ENCODE data around the gene PBRM1.
A peak's percentile ranks its signal among the peaks of the same experiment; 100 is the strongest.
"Not testable (repeated sequence)": the region's sequence is repeated elsewhere in the genome, so short reads cannot be mapped to it uniquely, and the experiment has no call there.

The PBRM1 gene

DNA sequence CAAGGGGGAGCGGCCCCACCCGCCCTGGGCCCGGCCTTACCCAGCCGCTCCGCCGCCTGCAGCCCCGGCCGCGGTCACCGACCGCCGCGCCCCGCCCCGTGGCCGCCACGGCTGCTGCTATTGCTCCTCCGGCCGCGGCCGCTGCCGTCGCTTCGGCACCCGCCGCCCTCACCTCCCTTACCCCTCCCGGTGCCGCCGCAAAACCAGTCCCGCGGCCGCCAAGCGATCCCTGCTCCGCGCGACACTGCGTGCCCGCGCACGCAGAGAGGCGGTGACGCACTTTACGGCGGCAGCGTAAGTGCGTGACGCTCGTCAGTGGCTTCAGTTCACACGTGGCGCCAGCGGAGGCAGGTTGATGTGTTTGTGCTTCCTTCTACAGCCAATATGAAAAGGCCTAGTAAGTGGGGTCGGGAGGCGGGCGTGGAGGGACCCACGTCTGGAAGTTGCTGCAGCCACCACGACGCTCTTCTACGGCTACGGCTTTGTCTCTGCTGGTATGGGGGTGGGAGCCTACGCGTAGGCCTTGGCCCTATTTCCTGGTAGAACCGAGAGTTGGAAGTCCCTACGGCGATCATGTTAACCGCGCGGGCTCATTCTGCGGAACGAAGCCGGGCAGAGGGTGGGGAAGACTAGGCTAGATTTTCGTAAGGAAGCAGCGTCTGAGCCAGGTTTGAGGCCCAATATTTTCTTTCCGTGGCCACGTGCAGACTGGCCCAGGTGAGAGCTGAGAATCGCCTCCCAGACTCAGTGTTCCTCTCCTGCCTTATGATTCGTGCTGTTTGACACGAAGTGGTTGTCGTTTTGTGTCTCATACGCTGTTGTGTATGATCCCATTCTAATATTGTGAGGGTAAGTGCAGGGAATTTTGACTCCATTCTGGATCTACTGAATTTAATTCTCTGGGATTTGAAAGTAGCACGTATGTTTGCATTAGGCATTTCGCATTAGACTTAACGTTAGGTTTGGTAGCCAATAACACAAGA is at the start of gene PBRM1, which contains the start of gene GNL3:
Gene PBRM1, minus strand, starts transcription at position 205 of the 983 bp plus-strand sequence.
Gene GNL3, plus strand, starts transcription at position 324 of the 983 bp plus-strand sequence. Its CDS starts 61 bp downstream, at position 385.
- peak; percentile 50 to 95 (median 91) for DNase-seq

DNA sequence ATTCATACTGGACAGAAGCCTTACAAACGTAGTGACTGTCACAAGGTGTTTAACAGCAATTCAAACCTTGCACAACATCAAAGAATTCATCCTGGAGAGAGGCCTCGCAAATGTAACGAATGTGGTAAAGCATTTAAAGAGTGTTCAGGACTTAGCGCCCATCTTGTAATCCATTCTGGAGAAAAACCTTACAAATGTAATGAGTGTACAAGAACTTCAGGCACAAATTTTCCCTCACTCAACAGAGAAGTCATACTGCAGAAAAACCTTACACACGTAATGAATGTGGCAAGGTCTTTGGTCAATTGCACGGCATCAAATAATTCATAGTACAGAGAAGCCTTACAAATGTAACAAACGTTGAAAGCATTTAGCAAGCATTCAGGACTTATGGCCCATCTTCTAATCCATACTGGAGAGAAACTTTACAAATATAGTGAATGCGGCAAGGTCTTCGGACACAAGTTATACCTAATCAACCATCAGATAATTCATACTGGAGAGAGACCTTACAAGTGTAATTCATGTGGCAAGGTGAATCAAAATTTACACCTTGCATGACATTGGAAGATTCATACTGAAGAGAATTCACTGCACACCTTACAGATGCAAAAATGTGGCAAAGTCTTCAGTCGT is 47.7 kb upstream of the PBRM1 start:
- DNase-seq: no peak

- DNase-seq: no peak
Observed at GRCh38 chr3:52731590-52731989, 45.9 kb upstream of the PBRM1 start.

DNA sequence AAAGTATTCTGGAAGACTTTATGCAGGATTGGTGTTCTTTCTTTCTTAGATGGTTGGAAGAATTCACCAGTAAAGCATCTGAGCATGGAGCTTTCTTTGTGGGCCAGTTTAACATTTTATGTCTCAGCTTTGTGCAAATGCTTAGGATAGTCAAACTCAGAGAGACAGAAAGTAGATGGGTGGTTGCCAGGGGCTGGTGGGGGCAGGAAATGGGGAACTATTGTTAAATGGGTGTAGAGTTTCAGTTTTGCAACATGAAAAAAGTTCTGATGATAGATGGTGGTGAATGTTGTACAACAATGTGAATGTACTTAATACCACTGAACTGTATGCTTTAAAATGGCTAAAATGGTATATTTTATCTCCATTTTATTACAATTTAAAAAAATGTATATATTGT is 45.0 kb upstream of the PBRM1 start:
- DNase-seq: no peak

GRCh38 chr3:52728753-52729152 is 43.0 kb upstream of the PBRM1 start:
- not testable (repeated sequence) for DNase-seq

GRCh38 chr3:52724511-52724910 is 38.8 kb upstream of the PBRM1 start:
- no peak for DNase-seq

GRCh38 chr3:52723935-52724334 is 38.2 kb upstream of the PBRM1 start:
- no peak for DNase-seq

GRCh38 chr3:52722491-52722890 is 36.8 kb upstream of the PBRM1 start:
- no peak for DNase-seq

GRCh38 chr3:52721730-52722008 is 36.0 kb upstream of the PBRM1 start:
- no peak for DNase-seq

DNA sequence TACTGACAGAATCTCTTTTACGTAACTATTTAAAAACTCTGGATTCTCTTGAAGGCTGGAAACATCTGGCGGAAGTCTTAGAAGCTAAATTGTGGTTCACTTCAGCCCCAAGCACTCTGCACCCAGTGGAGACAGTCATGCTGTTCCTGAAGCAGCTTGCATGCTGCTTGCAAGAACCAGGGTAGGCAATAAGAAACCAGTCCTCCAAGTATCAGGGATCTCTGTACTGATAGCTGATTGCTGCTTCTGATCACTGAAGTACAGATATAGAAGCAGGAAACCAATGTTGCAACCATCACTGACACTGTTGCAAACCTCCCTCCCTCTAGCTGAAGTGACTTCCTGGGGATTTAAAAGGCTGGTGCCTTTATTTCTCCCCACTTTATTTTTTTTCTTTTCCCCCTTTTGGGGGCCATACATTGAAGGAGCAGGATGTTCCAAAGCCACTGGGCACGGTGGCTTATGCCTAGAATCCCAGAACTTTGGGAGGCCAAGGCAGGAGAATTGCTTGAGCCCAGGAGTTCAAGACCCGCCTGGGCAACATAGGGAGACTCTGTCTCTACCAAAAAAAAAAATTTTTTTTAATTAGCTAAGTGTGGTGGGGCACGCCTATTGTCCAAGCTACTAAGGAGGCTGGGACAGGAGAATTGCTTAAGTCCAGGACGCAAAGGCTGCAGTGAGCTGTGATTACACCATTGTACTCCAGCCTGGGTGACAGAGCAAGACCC is 35.5 kb upstream of the PBRM1 start:
- DNase-seq: peak in 6 of 58 donors; percentile 5 to 42 (median 27)

GRCh38 chr3:52719618-52720017 is 33.9 kb upstream of the PBRM1 start:
- no peak for DNase-seq

- DNase-seq: no peak
Observed at GRCh38 chr3:52715714-52716305, 30.1 kb upstream of the PBRM1 start.

DNA sequence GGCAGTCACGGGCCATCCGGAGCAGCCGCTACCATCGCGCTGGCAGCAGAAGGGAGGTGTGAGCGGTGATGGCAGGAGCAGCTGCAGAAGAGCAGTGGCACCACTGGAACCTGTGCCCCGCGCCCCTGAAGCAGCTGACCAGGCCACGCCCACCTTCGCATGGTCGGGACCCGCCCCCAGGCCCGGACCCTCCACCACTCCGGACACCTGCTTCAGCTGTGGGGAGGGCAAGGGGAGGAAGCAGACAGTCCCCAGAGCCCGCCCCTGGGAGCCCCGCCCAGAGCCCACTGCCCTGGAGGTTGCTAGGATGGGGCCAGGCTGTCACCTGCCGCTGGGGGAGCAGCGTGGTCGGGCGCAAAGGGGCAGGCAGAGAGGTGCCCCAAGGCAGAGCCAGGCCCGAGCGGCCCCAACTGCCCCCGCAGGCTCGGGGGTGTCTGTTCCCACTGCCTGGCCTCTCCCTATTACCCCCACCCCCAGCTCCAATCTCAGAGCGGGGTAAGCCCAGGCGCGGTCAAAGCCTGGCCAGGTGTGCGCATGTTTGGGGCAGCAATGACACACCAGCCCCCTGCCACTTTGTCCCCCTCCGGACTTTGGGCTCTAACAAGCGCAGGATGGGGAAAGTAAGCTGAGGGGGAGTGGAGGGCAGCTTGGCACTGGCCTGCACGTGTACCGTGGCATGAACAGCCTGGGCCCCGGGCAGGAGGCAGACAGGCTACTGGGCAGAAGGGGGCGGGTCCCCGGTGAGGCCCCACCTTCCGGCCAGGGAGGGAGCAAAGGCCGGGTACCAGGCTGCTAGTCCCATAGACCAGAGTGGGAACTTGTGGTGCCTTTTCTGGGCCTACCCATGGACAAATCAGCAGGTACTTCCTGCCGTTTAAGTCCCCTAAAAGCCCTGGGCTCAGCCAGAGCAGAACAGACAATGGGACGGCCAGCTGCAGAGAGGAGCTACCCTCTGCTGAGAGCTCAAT is 28.9 kb upstream of the PBRM1 start:
- DNase-seq: no peak

GRCh38 chr3:52712291-52713212 is 26.8 kb upstream of the PBRM1 start:
- no peak for DNase-seq

DNA sequence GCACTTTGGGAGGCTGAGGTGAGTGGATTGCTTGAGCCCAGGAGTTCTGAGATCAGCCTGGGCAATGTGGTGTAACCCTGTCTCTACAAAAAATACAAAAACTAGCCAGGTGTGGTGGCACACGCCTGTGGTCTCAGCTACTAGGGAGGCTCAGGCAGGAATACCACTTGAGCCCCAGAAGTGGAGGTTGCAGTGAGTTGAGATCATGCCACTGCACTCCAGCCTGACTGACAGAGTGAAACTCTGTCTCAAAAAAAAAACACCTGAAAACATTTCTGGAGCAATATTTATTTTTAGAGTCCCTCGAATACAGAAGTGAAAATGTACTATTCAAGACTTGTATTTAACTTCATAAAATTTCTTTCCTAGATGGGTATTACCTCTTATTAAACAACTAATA is 24.8 kb upstream of the PBRM1 start:
- no peak for DNase-seq

DNA sequence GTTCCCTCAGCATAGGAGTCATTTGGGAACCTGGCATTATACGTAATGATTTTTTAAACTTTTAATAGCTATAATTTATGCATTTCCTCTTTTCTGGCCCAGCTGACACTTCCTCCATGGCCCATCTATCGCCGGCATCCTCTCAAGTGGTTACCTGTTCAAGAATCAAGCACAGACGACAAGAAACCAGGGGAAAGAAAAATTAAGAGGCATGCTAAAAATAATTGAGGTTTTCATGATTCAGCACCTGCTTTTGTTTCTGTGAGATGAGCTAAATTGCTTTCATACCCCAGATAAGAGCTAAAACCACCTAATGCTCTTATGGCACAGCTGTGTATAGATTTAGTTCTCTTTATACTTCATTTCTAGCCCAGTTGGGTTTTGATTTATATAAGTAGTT is 21.9 kb upstream of the PBRM1 start:
- no peak for DNase-seq

- peak; percentile 27 to 97 (median 86) for DNase-seq
Observed at GRCh38 chr3:52705688-52706686, 20.3 kb upstream of the PBRM1 start, which contains the start of the genes GLT8D1 and SPCS1. TSS of gene GLT8D1 (minus strand) at chr3:52705791. CDS start at chr3:52700460, 5,331 bp downstream. TSS of gene SPCS1 (plus strand) at chr3:52706106. CDS start at chr3:52706247, 141 bp downstream.

GRCh38 chr3:52705438-52705687 is 19.6 kb upstream of the PBRM1 start:
- DNase-seq: peak in 2 of 58 donors; percentile 18 to 62
